Activated CD4-positive, CD25-positive, alpha-beta regulatory T cell treated with anti-CD3 and anti-CD28 coated beads, Interleukin-2, amount 50 U/mL, for 24 hours (primary cell): ENCODE measurements around the gene VSTM2B.
A peak's percentile ranks its signal among the peaks of the same experiment; 100 is the strongest.
"Not testable (repeated sequence)": the region's sequence is repeated elsewhere in the genome, so short reads cannot be mapped to it uniquely, and the experiment has no call there.

Experiments
- ATAC-seq, 2 donors: fragments of 150-1000 bp; cut with Tn5 transposase; one replicate each; pipeline ENCODE4 v1.10.0; 2021; ENCODE audit warnings: mild to moderate bottlenecking in 1 of 2, moderate library complexity in 1 of 2

The VSTM2B gene

DNA sequence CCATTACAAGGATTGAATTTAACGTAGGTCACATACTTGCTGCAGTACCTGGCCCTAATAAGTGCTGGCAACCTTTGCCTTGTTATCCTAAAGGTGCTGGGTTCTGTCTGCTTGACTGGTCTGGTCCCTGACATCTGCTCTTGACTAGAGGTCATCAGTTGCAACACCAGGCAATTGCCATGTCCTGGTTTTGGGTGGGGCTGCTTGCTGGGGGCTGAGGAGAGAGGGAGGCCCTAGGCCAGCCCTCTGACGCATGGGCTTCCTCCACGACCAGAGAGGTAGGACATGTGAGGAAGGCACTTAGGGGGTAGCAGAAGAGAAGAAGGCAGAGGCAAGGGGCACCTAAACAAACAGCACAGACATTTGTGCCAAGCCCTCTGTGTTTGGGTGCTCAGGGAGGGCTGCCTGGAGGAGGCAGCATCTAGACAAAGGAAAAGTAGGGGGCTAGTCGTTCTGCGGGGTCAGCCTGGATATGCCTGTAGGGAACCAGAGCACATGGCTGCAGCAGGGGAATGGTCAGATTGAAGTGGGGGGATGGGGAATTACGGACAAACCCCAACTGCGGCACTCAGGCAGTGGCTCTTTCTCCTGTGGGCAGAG is 21.7 kb downstream of the VSTM2B start:
- no peak for ATAC-seq

DNA sequence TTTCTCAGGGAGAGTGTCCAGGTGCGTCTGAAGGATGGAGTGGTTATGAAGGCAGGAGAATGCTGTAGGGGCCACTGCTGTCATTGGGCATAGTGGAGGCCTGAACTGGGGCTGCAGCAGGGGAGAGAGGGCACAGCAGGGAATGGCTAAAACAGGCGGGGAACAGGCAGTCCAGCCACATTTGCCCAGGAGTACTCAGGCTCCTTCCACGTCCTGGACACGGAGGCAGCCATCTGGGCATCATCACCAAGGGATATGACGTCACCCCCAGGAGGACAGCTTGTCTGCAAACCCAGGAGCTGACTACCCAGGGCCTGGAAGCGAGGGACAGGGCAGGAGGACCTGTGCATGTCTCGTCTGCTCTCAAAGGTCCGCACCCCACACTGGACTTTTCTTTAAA is 22.2 kb downstream of the VSTM2B start:
- ATAC-seq = no peak

DNA sequence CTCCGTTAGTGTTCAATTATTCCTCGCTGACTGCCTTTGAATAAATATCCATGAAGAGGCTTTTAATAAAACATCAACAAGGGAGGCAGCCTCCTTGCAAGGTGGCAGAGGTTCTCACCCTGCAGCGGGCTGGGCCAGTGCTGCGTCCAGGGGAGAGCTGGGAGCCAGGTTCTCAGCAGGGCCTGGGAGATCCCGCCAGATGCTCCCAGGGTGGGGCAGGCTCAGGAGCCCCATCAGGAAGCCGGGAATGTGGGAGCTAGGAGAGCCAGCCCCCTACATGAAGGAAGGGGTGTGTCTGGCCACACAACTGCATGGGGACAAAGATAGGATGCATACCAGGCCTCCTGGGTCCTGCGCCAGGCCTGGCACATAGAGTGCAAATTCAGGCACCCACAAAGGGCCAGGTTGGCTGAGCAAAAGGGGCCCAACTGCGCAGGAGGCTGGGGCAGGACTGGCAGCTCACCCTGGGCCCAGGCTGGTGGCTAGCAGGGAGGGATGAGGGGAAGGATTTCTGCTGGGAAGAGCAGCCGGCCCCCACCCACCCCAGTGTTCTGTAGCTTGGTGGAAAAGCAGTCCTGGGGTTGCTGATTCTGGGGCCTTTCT is 22.8 kb downstream of the VSTM2B start:
- no peak for ATAC-seq

DNA sequence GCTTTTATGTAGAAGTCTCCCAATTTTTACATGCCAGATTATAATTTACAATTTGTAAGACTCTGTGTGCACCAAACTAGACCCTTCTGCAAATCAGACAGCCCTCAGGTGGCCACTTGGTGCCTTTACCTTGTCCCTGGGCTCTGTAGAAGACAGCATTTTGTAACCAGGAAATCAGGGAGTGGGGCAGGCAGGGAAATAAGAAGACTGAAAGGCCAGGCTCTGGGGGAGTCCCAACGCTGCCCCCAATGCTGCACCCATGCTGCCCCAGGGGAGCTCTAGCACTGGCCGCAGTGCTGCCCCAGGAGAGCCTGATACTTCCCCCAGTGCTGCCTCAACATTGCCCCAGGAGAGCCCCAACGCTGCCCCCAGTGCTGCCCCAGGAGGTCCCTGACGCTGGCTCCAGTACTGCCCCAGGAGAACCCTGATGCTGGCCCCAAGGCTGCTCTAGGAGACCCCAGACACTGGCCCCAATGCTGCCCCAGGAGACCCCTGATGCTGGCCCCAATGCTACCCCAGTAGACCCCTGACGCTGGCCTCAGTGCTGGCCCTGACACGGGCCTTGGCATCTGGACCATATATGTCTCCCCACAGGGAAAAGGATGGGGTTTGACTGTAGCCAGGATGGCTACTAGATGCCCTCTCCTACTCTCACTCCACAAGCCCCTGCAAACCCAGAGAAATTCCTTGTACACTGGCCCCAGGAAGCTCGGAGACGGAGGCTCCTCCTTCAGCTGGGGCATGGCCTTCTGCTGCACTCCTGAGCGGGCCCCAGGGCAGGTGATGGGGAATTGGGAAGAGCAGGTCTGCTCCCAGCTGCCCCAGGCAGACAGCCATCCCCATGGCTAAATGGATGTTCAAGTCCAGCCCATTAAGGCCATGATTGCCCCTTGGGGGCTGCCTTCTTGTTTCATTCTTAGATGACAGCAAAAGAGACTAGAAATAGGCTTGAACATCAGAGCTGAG is 23.6 kb downstream of the VSTM2B start:
- no peak for ATAC-seq

DNA sequence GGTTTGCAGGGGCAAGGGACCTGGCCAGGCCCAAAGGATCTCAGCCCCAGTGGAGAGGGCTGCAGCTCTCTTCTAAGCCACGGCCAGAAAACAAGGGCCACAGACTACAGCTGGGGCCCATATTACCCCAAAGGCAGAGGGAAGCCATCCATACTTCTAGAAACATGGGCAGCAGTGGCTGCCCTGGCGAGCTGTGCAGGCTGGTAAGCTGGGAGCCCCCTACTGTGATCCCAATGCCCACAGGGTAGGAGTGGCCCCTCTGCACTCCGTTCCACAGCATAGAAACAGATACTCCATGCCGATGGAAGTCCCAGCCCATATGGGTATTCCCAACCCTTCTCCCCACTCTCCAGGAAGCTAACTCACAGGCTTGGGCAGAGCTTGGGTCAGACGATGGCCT is 25.1 kb downstream of the VSTM2B start:
- ATAC-seq = no peak

DNA sequence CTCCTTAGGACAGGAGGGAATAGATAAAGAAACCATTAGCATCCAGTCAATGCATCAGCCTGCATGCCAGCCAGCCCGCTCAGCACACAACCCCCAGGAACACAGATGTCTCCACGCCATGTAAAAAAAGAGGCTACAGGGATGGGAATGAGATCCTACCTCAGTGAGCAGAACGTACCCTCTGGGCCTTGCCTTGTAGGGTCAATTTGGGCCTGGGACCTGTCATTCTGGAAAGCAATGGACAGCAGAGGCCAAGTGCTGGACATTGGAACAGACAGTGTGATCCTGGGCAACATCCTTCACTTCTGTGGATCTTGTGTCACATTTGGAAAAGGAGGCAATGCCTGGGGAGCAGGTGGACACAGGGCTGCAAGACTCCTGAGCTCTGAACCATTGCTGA is 26.0 kb downstream of the VSTM2B start:
- no peak for ATAC-seq

DNA sequence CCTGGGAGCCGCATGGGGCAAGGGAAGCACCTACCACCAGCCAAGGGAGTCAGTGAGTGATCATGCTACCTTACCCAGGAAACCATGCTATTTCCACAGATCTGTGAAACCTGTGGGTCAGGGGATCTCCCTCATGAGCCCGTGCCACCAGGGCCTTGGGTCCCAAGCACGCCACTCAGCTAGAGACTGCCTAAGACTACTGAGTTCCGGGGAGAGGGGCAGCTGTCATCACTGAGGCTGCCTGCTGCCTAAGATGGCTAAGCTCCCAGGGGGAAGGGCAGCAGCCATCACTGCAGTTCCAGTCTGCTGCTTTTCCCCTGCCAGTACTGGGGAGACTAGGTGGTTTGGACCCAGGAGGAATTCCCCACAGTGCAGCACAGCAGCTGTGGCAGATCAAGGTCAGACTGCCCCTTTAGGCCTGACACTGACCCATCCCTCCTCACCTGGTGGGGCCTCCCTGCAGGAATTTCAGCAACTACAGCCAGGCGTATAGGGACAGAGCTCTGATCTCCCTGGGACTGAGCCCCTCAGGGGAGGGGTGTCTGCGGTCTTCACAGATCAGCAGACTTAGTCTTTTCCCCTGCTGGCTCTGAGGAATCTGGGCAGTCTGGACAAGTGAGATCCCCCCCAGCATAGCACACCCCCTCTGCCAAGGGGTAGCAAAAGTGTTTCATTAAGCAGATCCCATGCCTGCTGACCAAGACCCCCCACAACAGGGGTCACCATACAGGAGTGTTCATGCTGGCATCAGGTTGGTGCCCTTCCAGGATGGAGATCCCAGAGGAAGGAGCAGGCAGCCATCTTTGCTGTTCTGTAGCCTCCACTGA is 26.9 kb downstream of the VSTM2B start:
- ATAC-seq = no peak

DNA sequence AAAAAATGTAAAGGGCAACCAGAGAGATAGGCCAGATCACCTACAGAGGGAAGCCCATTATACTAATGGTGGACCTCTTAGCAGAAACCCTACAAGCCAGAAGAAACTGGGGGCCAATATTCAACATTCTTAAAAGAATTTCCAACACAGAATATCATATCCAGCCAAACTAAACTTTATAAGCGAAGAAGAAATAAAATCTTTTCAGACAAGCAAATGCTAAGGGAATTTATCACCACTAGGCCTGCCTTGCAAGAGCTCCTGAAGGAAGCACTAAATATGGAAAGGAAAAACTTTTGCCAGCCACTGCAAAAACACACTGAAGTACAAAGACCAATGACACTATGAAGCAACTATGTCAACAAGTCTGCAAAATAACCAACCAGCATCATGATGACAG is 28.4 kb downstream of the VSTM2B start:
- no peak for ATAC-seq

DNA sequence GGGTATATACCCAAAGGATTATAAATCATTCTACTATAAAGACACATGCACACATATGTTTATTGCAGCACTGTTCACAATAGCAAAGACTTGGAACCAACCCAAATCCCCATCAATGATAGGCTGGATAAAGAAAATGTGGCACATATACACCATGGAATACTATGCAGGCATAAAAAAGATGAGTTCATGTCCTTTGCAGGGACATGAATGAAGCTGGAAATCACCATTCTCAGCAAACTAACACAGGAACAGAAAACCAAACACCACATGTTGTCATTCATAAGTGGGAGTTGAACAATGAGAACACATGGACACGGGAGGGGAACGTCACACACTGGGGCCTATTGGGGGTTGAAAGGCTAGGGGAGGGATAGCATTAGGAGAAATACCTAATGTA is 33.3 kb downstream of the VSTM2B start:
- ATAC-seq = not testable (repeated sequence)

DNA sequence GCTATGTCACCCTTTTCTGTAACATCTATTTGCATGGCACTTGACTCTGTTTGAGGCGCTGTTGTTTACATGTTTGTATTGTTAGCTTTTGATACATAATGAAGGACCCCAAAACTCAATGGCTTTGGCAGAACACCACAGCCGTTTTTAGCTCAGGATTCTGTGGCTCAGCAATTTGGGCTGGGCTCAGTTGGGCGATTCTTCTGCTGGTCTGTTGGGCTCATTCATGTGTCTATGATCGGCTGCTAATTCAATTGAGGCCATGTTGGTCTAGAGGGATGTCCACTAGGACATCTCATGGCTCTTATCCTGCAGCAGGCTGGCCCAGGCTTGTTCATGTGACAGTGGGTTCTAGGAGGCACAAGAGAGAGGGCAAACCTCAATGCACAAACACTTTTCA is 33.9 kb downstream of the VSTM2B start:
- ATAC-seq = no peak

DNA sequence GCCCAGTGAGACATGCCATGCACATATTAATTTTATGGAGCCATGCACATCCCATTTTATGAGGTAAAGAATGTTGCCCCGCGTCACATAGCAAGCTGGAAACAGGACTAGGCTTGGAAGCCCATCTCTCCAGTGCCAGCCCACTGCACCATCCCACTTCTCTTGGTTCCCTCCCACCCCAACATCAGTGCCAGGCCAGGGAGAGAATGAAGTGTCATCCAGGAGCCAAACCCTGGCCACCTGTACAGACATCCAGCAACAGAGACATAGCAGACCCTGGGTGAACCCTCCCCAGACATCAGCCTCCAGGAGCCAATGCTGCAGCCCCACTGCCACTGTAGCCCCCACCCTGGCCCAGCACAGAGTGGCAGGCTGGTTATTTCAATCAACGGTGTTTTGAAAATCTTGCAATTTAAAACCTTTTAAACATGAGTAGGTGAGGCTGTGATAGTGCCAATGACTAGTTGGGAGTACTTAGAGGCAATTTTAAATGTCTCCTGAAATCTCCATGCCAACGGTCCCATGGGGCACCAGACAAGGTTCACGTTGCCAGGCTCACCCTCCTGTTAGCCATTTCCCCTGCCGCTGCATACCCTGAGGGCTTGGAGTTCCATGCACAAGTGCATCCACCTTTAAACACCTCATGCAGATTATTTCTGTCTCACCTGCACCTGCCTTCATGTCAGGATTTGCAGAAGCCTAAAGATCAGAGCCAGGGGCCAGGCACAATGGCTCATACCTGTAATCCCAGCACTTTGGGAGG is 34.7 kb downstream of the VSTM2B start:
- no peak for ATAC-seq

DNA sequence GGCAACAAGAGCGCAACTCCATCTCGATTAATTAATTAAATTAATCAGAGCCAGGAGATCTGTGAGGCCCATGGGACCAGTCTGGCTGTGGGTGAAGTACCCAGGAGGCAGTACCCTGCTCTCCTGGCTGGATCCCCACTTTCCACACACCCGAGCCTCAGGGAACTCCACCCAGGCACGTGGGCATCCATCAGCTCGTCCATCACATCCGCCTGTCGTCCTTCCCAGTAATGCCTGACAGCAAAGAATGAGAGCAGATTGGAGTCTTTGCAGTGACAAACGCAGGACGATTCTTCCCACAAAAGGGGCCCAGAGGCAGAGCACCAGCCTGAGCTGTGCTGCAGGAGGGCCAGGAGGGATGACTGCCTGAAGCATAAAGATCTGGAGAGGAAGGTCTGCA is 35.8 kb downstream of the VSTM2B start:
- no peak for ATAC-seq

DNA sequence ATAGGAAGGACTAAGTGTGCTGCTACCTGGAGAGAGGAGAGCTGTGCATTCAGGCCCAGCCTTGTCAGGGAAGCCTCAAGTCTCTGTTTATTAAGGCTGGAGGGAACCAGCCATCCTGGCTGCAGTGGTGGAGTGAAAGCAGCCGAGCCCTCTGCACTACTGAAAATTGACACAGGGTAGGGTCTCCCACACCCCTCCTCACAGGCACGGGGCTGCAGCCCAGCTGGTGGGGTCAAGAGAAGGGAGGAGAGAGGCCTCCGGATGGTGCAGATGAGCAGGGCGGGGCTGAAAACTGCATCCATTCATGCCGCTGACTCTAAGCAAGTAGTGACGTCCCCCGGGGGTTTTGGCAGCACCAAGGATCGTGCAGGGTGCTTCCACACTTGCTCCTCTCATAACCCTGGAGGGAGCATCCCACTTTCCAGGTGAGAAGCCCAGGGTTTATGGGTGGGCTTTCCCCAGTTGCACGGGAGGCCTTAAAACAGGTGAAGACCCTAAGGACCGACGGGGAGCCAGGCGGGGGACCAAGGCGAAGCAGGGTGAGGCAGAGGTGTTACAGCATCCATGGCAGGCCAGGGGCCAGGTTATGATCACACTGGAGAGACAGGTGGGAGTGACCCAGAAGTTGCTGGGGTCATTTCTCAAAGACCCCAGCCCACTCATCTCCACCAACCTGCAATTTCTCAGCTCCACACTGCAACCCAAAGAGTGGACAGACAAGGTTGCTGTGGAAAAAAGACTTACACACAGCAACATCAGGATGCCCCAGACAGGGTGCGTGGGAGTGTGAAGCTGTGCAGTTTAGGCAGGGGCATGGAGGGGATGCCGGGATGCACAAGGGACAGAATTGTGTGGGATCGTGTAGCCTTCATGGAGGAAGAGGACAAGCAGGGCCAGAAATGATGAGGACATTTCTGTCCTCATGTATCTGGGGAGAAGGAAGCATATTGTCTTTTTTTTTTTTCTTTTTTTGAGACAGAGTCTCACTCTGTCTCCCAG is 36.8 kb downstream of the VSTM2B start:
- ATAC-seq = no peak

DNA sequence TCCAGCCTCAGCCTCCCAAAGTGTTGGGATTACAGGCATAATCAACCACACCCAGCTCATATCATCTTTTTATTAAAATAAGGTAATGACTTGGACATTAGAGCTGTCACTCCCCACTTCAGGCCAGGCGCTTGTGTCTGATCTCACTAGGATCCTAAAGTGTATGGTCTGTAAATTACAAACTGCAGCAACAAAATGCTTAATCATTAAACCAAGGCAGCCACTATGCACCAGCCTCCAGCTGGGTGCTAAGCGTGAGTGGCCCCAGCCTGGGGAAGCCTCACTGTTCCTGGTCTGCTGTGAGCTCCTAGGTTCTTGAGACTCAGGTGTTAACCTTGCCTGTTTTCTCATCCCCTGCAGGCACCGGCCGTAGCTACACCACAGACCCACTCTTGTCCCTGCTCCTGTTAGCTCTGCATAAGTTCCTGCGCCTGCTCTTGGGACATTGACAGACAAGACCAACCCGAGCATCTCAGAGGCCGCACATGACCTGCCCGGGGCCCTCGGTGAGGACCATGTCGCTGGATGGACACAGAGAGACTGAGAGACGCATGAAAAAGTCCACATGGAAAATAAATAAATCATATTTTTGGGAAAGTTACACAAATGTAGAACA is 37.8 kb downstream of the VSTM2B start:
- no peak for ATAC-seq

DNA sequence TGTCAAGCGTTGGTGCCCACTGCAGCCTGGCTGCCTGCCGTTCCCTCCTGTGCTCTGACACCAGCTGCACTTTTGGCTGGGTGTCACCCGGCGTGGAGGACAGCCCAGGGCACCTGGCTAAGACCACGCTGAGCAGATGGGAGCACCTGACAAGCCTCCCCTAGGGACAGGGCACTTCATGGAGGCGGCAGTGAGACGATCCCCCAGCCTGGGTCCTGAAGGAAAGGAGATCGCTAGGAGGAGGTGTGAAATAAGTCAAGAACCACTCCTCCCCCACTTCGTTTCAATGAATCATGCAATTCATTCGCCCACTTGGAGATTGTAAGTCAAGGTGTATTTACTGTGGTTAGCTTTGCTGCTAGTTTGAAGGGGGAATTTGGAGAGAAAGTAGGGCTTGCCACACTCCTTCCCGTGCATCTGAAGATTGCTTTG is 38.8 kb downstream of the VSTM2B start:
- ATAC-seq = peak in 1 of 2 donors; percentile 22

DNA sequence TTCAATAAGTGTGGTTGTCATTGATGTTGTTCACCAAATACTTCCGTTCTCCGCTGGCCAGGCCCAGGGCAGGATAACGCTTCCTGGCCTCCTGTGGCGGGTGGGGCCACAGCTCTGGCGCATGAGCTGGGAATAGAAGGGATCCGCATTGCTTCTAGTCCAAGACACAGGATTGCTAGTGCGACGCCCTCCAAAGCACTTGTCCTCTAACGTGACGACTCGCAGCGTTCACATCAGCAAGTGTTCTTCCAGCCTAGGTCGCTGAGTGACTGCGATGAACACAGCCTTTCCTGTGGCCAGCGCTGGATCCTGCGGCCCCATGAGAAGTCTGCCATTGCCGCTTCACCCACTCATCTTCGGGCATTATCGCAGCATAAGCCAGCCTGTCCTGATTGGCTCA is 39.4 kb downstream of the VSTM2B start:
- ATAC-seq = no peak

DNA sequence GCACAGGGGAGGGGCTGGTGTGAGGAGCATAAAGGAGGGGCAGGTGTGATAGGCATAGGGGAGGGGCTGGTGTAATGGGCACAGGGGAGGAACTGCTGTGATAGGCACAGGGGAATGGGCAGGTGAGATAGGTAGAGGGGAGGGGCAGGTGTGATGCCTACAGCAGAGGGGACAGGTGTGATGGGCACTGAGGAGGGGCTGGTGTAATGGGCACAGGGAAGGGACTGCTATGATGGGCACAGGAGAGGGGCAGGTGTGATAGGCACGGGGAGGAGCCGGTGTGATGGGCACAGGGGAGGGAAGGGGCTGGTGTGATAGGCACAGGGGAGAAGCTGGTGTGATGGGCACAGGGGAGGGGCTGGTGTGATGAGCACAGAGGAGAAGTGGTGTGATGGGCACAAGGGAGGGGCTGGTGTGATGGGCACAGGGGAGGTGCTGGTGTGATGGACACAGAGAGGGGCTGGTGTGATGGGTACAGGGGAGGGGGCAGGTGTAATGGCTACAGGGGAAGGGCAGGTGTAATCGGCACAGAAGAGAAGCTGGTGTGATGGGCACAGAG is 40.8 kb downstream of the VSTM2B start:
- no peak for ATAC-seq

DNA sequence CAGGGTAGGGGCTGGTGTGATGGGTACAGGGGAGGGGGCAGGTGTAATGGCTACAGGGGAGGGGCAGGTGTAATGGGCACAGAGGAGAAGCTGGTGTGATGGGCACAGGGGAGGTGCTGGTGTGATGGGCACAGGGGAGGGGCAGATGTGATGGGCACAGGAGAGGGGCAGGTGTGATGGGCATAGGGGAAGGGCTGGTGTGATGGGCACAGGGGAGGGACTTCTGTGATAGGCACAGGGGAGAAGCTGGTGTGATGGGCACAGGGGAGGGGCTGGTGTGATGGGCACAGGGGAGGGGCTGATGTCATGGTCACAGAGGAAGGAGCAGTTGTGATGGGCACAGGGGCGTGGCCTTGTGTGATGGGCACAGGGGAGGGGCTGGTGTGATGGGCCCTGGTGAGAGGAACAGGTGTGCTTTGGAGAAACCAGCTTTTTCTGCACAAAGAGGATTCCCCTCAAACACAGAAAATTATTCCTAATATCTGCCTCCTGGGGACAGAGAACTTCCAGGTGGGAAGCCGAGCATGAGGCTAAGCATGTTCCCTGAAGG is 41.6 kb downstream of the VSTM2B start:
- no peak for ATAC-seq
